Measurements from ENCODE around the gene ACVR2A. TPM values are rescaled to one million over a fixed set of nuclear protein-coding genes. Genes with fewer than 3 reads are reported as not detected.

Gene ACVR2A
- total and polyA plus RNA-seq, 8 donors: 4.8 to 13.9 (median 7.0) TPM

DNA sequence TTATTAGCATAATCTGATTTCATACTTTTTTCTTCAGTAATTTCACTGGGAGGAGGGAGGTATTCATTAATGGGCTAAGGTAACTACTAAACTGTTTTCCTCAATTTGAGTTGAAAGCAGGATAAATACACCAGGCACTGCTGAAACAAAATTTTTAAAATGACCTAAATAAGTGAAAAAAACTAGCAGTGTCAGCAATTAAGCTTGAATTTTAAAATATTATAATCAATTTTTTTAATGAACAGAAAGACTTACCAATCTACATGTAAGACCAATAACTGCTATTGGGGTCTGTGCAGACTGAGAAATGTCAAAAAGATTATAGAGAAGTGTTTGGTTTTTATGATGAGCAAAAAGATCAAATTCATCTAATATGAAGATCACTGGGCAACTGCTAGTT lies 107.3 kb downstream of the ACVR2A start:
- no peak for TF ChIP-seq CTCF (IDR thresholded peaks at IDR 0.05)
- H3K9me3 ChIP-seq: no peaks in the 10 kb centered on the region
- H3K4me1 ChIP-seq: no peaks in the 10 kb centered on the region
- no peak for DNase-seq
- intact Hi-C loops (cut with DNase I): no loop called here
- H3K4me3 ChIP-seq: no peak overlapping the region
- no peaks in the 10 kb centered on the region for H3K27me3 ChIP-seq
- no peak for FAIRE-seq
- no peak overlapping the region for H3K27ac ChIP-seq
- peaks cover 0 to 13% (median 3%) of the 10 kb centered on the region in 3 donors for H3K36me3 ChIP-seq
- ATAC-seq: no peak

GRCh38 chr2:147968571-147968970 lies 123.7 kb downstream of the ACVR2A start:
- FAIRE-seq (no peak), ATAC-seq (no peak), DNase-seq (no peak)
- Histone ChIP-seq H3K27ac (no peak overlapping the region), H3K27me3 (no peaks in the 10 kb centered on the region), H3K36me3 (peaks cover 0 to 4% (median 0%) of the 10 kb centered on the region in 3 donors), H3K9me3 (no peaks in the 10 kb centered on the region), H3K4me3 (no peak overlapping the region), H3K4me1 (no peaks in the 10 kb centered on the region)
- 94 to 99% methylated on average over 2 of the region's 2 CpGs for WGBS, 2 donors
- TF ChIP-seq CTCF (IDR thresholded peaks at IDR 0.05): no peak
- intact Hi-C loops (cut with DNase I): no loop called here

DNA sequence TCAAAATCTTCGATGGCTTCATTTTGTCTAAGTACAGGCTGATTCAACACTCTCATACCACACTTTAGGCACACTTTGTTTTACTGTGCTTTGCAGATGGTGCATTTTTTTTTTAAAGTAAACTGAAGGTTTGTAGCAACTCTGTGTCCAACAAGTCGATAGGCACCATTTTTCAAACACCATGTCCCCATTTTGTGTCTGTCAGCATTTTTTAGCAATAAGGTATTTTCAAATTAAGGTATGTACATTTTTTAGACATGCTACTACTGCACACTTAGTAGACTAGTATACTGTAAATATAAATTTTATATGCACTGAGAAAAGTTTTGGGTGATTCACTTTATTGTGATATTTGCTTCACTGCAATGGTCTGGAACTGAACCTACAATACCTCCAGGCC lies 131.3 kb downstream of the ACVR2A start:
- no peak overlapping the region for H3K27ac ChIP-seq
- peaks cover 0 to 4% (median 0%) of the 10 kb centered on the region in 3 donors for H3K36me3 ChIP-seq
- H3K9me3 ChIP-seq: no peaks in the 10 kb centered on the region
- TF ChIP-seq CTCF (IDR thresholded peaks at IDR 0.05): no peak
- no peaks in the 10 kb centered on the region for H3K27me3 ChIP-seq
- no peak for FAIRE-seq
- no peaks in the 10 kb centered on the region for H3K4me1 ChIP-seq
- WGBS, 2 donors: 90 to 92% methylated on average over 2 of the region's 2 CpGs
- no peak for ATAC-seq
- no peak for DNase-seq
- intact Hi-C loops (cut with DNase I): no loop called here
- no peak overlapping the region for H3K4me3 ChIP-seq

- intact Hi-C loops (cut with DNase I): no loop called here
- H3K27ac ChIP-seq: no peak overlapping the region
- TF ChIP-seq CTCF (IDR thresholded peaks at IDR 0.05): no peak
- no peaks in the 10 kb centered on the region for H3K9me3 ChIP-seq
- no peaks in the 10 kb centered on the region for H3K4me1 ChIP-seq
- H3K36me3 ChIP-seq: peaks cover 0 to under 1% (median 0%) of the 10 kb centered on the region in 3 donors
- no peak overlapping the region for H3K4me3 ChIP-seq
- WGBS, 2 donors: 94 to 98% methylated on average over 3 of the region's 3 CpGs
- H3K27me3 ChIP-seq: no peaks in the 10 kb centered on the region
- no peak for ATAC-seq
- DNase-seq: no peak
- no peak for FAIRE-seq
These were observed 132.8 kb downstream of the ACVR2A start for GRCh38 chr2:147977679-147978078.

Other genes with a start within 250 kb of the ACVR2A start
- 10 to 100 TPM; 12.8 to 27.6 (median 16.4) TPM for gene ORC4, start 175.7 kb downstream of the ACVR2A start, total RNA-seq
- gene ORC4, start 175.7 kb downstream of the ACVR2A start, polyA plus RNA-seq: 1 to 10 TPM; 4.8 to 9.7 TPM
- gene MBD5, start 176.1 kb downstream of the ACVR2A start, total RNA-seq: 10 to 100 TPM; 11.2 to 27.4 (median 13.9) TPM
- 1 to 10 TPM; 4.5 to 5.1 TPM for gene MBD5, start 176.1 kb downstream of the ACVR2A start, polyA plus RNA-seq